ENCODE results near the gene PRR14.
"Not testable (repeated sequence)": the region's sequence is repeated elsewhere in the genome, so short reads cannot be mapped to it uniquely, and the experiment has no call there.

The PRR14 gene

GRCh38 chr16:30633526-30633925 lies 17.2 kb upstream of the PRR14 start:
- no peak for DNase-seq

DNA sequence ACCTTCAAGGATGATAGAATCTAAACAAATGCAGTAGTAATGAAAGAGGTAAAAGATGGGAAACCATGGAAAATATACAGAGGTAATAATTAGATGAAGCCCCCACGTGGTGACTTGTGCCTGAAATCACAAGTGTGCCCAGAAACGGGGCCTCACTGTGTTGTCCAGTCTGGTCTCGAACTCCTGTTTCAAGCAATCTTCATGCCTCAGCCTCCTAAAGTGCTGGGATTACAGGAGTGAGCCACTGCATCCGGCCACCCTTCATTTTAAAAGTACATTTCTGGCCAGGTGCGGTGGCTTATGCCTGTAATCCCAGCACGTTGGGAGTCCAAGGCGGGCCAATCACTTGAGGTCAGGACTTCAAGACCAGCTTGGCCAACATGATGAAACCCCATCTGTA lies 14.2 kb upstream of the PRR14 start:
- no peak for DNase-seq

- DNase-seq: not testable (repeated sequence)
Observed at GRCh38 chr16:30637139-30637538, 13.6 kb upstream of the PRR14 start.

DNA sequence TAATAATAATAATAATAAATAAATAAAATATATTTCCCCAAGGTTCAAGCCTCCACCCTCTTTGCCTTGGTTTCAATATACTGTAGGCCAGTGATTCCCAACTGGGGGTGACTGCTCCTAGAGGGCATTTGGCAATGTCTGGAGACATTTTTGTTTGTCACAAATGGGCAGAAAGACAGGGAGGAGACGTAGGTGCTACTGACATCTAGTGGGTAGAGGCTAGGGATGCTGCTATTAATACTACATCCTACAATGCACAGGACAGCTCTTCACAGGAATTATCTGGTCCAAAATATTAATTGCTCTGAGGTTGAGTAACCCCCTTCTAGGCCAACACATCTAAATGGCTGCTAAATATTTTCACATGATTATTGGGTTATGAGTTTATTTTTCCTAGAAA lies 12.8 kb upstream of the PRR14 start:
- DNase-seq: no peak

GRCh38 chr16:30641378-30641982 lies 9.3 kb upstream of the PRR14 start:
- DNase-seq: no peak

- no peak for DNase-seq
Observed at GRCh38 chr16:30644334-30644830, 6.4 kb upstream of the PRR14 start.

DNA sequence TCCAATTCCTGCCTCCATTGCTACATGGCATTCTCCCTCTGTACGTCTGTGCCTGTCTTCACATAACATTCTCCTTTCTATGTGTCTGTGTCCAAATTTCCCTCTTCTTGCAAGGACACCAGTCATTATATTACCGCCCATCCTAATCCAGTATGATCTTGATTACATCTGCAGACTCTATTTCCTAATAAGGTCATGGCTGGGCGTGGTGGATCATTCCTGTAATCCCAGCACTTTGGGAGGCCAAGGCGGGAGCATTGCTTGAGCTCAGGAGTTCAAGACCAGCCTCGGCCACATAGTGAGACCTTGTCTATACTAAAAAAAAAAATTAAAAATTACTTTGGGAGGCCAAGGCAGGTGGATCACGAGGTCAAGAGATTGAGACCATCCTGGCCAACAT lies 5.0 kb upstream of the PRR14 start:
- no peak for DNase-seq

GRCh38 chr16:30647274-30647571 lies 3.5 kb upstream of the PRR14 start:
- no peak for DNase-seq

- peak; percentile 50 for DNase-seq
Observed at GRCh38 chr16:30649725-30650368, 913 bp upstream of the PRR14 start.

GRCh38 chr16:30651124-30652004 lies 604 bp downstream of the PRR14 start:
- DNase-seq: peak; percentile 67

- DNase-seq: no peak
Observed at GRCh38 chr16:30652005-30652296, 1.2 kb downstream of the PRR14 start.

- DNase-seq: no peak
Observed at GRCh38 chr16:30652718-30653117, 2.0 kb downstream of the PRR14 start.

GRCh38 chr16:30654856-30655255 lies 4.1 kb downstream of the PRR14 start:
- no peak for DNase-seq

DNA sequence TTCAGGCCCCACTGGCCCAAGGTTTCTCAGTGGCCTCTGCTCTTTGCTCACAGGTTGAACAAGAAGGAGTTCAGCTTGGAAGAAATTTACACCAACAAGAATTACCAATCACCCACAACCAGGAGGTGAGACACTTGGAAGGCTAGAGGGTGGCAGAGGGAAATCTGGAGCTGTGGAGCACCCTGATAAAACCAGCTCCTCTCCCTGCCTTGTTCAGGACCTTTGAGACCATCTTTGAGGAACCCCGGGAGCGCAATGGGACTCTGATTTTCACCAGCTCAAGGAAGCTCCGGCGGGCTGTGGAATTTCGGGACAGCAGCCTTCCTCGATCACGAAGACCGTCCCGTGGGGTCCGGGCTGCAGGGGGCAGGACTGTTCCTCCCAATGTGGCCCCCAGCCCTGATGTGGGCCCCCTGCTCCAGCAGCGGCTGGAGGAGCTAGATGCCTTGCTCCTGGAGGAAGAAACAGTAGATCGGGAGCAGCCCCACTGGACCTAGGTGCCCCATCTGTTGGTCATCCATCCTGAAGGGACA lies 5.1 kb downstream of the PRR14 start:
- DNase-seq: no peak

DNA sequence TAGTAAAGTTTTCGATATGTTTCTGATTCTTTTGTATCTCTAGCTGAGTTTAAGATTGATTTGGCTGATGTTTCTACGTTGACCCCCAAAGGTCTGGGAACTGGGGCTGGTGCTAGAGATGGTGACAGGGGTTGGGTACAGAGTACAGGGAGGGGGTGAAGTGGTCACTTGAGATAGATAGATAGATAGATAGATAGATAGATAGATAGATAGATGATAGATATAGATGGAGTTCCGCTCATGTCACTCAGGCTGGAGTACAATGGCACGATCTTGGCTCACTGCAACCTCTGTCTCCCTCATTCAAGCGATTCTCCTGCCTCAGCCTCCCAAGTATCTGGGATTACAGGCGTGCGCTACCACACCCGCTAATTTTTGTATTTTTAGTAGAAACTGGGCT lies 5.6 kb downstream of the PRR14 start:
- no peak for DNase-seq

DNA sequence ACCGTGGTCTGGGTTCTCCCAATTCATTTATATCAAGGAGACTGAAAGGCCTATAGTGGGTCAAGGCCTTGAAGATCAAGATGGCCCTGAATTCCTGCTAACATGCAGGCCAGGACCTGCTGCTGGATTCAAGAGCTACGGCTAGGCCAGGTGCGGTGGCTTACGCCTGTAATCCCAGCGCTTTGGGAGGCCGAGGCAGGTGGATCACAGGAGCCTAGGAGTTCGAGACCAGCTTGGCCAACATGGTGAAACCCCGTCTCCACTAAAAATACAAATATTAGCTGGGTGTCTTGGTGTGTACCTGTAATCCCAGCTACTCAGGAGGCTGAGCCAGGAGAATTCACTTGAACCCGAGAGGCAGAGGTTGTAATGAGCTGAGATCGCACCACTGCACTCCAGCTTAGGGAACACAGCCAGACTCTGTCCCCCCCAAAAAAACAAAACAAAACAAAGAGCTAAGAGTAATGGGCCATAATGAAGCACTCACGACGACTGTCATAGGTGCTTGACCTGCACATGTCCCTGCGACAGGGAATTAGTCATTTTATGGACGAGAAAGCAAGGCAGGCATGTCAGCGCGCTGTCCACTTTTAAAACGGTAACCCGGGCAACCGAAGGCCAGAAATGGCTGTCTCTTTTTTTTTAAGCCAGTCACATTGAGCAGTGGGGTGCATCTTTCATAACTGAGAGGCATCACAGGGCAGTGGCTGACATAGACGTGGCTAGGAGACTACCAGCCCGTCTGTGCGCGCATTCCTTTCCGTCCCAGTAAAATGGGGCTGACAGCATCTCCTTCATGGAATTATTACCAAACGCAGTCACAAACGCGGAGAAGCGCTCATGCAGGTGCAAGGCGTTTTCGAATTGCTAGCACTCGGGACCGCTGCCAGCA lies 6.5 kb downstream of the PRR14 start:
- no peak for DNase-seq

GRCh38 chr16:30657866-30658730 lies 7.3 kb downstream of the PRR14 start, which contains the start of gene FBRS:
Gene FBRS (plus strand): TSS chr16:30658431. CDS start chr16:30659519, 1,088 bp downstream.
- peak; percentile 100 for DNase-seq

GRCh38 chr16:30658731-30659506 lies 8.2 kb downstream of the PRR14 start:
- DNase-seq: peak; percentile 98

GRCh38 chr16:30659507-30660423 lies 9.0 kb downstream of the PRR14 start:
- peak; percentile 63 for DNase-seq

All from right hindlimb (tissue), 1 donor.